ENCODE data around the gene ITGB3. TPM values are rescaled to one million over a fixed set of nuclear protein-coding genes. Genes with fewer than 3 reads are reported as not detected.
"Not testable (repeated sequence)": the region's sequence is repeated elsewhere in the genome, so short reads cannot be mapped to it uniquely, and the experiment has no call there.

Gene ITGB3
- total RNA-seq = 149 and 223 TPM in 2 replicates

GRCh38 chr17:47253541-47254402, at the start of gene ITGB3:
TSS of gene ITGB3 (plus strand) at chr17:47253827. CDS start at chr17:47253862, 35 bp downstream.
- peak; percentile 51 to 89 for DNase-seq (ENCODE audit: low read depth in 2 of 2)

GRCh38 chr17:47203984-47204721, 49.5 kb upstream of the ITGB3 start:
- DNase-seq (ENCODE audit: low read depth in 2 of 2) = no peak

GRCh38 chr17:47204722-47205418, 48.8 kb upstream of the ITGB3 start:
- no peak for DNase-seq (ENCODE audit: low read depth in 2 of 2)

DNA sequence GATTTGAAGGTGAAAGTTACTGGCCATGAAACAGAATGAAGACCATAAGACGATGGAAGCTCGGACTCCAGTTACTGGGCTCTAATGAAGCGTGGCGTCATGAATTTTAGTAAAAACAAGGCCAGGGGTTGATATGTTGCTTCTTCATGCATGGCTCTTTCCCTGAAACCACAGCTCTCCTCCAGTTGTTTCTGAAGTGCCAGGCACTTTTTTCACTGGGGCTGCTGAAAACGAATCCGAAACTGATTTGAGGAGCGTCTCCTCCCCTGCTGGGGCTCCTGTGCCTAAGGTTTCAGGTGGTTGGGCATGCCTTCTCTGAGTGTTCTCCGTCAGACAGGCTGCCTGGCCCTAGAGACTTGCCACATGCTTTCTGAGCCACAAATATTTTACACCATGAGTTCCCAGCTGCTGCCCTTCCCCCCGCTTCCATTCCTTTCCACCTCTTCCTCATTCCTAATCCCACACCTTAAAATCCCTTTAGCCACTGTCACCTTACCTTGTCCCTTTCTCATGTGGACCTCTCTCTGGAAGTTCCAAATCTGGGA, 48.1 kb upstream of the ITGB3 start:
- DNase-seq (ENCODE audit: low read depth in 2 of 2) = no peak

GRCh38 chr17:47207143-47208067, 46.2 kb upstream of the ITGB3 start:
- DNase-seq (ENCODE audit: low read depth in 2 of 2) = no peak

DNA sequence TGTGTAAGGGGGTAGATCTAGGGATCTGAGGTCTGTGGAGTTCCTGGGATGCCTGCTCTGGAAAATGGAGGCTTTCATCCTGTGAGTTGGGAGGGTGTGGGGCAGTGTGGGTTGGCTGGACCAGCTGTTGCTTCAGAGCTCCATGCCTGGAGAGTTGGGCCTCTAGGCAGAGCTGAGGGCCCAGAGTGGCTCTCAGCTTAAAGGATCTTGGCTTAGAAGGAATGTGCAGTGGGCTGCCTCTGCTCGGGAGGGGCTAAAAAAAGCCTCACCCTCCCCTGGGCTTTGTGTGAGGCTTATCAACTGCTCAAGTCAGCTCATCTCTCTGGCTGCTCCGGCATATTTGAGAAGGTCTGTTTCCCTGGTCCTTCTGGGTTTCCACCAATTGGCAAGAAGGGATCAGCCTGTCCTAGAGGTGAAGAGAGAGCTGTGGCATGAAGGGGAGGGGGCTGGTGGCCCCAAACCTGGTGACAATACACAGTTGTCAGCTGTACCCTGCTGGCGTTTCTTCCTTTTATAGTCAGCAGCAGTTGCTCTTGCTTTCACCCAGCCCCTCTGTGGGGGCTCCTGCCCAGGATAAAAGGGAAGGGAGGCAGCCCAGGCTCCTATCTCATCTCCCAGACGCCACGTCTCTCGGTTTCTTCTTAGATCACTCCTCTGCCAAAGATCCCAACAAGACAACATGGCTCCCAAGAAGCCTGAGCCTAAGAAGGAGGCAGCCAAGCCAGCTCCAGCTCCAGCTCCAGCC, 44.7 kb upstream of the ITGB3 start, which contains the start of gene MYL4:
TSS of gene MYL4 (plus strand) at position 605 of the 745 bp plus-strand sequence. CDS start at position 680, 75 bp downstream.
- no peak for DNase-seq (ENCODE audit: low read depth in 2 of 2)

DNA sequence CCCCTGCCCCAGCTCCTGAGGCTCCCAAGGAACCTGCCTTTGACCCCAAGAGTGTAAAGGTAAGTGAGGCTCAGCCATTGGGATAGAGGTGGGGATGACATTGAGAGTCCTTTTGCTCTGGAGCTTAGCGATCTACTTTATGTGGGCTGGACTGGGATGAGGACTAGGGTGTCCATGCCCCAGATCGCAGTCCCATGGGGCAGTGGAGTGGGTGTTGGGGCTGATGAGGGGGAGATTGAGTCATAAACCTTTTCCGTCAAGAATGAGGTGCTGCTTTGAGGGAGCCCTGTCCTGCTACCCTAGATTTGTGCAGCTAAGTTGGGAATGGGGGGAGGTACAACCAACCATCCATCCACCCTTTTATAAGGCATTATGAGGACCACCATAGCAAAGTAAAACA, 44.1 kb upstream of the ITGB3 start:
- no peak for DNase-seq (ENCODE audit: low read depth in 2 of 2)

- no peak for DNase-seq (ENCODE audit: low read depth in 2 of 2)
Measured at GRCh38 chr17:47210105-47210504, 43.5 kb upstream of the ITGB3 start.

GRCh38 chr17:47210779-47211178, 42.8 kb upstream of the ITGB3 start:
- DNase-seq (ENCODE audit: low read depth in 2 of 2) = no peak

GRCh38 chr17:47212458-47212857, 41.2 kb upstream of the ITGB3 start:
- DNase-seq (ENCODE audit: low read depth in 2 of 2) = no peak

- DNase-seq (ENCODE audit: low read depth in 2 of 2) = no peak
Measured at GRCh38 chr17:47213540-47213939, 40.1 kb upstream of the ITGB3 start.

- no peak for DNase-seq (ENCODE audit: low read depth in 2 of 2)
Measured at GRCh38 chr17:47214931-47215330, 38.7 kb upstream of the ITGB3 start.

- not testable (repeated sequence) for DNase-seq (ENCODE audit: low read depth in 2 of 2)
Measured at GRCh38 chr17:47216821-47217220, 36.8 kb upstream of the ITGB3 start.

GRCh38 chr17:47217279-47217678, 36.3 kb upstream of the ITGB3 start:
- DNase-seq (ENCODE audit: low read depth in 2 of 2) = peak; percentile 18 to 54

DNA sequence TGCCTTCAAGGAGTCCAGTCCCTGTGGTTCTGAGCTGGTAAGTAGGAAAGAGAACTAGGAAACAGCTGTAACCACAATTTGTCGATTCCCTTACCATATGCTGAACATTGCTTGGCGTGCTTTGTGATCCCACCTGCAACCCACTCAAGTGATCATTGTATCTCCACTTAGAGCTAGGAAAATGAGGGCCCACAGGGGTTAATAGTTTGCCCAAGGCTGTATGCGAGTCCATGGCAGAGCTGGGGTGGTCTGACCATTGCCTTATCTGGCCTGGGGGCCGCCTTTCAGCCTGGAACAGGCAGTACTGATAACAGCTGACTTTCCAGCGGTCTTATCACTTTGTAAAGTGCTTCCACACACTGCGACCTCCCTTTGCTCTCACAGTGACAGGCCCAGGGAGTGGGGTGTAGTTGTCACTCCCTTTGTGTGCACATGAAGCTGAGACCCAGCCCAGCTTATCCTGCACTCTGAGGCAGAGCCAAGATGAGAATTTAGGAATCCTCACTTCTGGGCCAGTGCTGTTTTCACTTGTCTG, 34.7 kb upstream of the ITGB3 start:
- no peak for DNase-seq (ENCODE audit: low read depth in 2 of 2)

GRCh38 chr17:47219621-47220475, 33.8 kb upstream of the ITGB3 start:
- no peak for DNase-seq (ENCODE audit: low read depth in 2 of 2)

DNA sequence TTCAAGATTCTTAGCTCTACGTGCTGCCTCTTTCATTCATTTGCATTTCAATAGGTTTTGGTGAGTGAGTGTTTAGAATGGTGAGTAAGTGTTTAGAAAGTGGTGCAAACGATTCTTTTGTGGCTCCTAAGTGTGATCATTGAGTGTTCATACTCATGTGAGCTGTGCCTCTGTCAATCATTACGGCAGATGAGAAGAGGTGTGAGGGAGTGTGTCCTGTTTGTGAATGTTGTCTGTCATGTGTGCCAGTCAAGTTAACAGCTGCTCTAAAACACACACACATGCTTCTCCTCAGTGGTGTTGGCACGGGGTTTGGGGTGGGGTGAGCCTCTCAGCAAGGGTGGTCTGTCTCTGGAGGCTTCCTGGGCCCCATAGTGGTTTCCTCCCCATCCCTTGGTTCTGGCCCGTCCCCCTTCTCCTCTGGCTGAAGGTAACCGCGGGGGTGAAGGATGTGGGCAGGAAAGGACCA, 33.1 kb upstream of the ITGB3 start:
- no peak for DNase-seq (ENCODE audit: low read depth in 2 of 2)

GRCh38 chr17:47221154-47221553, 32.5 kb upstream of the ITGB3 start:
- no peak for DNase-seq (ENCODE audit: low read depth in 2 of 2)

Data from dermis microvascular lymphatic vessel endothelial cell (primary cell).